ENCODE results near the gene RSPO4.

RSPO4 gene

DNA sequence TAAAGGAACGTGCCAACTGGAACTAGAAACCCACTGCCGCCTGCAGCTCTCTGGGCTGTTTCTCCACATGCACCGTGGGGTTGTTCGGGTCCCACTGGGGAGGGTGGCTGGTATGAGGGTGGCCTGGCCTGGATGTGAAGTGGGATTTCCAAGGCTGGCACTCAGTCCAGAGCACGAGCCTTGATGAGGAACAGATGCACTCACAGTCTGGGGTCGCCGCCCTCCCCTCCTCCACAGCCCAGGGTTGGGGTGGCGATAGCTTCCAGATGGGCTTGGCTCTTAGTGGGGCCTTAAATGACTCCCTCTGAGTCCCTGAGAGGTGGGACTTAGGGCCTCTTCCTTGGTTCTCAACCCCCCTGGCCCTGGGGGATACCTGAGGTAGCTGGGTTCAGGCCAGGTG, 55.3 kb downstream of the RSPO4 start:
- no peak for FAIRE-seq
- no peak for DNase-seq (ENCODE audit: extremely low spot score, insufficient read length, low read depth)

DNA sequence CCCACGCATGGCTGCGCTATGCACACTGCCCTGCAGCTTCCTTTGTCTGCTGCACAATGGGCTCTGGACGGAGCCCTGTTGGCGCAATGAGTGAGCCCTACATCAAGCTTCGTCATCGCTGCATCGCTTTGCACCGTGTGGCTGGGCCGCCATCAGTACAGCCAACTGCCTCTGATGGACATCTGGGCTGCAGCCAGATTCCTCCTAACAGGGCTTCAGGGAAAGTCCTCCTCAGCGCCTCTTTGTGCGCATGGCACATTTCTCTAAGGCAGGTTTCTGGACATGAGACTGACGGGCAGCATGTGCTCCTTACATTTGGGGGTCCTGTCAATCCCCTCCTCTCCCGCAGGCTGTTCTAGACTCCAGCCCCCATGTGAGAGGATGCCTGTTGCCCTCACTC, 56.3 kb downstream of the RSPO4 start:
- DNase-seq (ENCODE audit: extremely low spot score, insufficient read length, low read depth) (no peak), FAIRE-seq (no peak)

DNA sequence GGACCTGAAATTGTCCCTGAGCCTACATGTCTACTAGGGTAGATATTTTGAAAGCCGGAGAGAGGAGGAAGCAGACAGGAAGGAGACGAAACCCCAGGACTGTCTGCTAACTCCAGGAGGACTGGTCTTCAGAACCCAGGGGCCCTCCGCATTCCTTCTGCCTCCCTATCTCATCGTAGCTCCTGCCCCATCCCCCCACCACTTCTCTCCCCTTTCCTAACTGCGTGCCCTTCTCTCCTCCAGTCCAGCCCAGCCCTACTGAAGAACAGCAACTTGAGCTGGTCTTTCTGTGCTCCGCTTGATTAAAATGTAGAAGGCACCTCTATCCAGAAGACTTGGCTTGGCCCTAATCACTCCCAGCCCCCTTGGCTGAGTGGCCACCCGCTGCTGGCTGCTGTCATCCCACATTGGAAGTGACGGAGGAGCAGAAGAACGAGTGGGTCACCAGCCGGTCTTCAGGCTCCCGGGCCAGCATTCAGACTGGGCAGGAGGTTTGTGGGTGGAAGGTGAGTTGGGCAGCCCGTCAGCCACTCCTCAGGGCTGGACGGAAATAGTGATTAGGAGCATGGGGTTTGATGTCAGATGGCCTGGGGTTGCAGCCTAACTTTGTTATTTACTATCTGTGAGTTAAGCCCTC, 57.2 kb downstream of the RSPO4 start:
- no peak for FAIRE-seq
- no peak for DNase-seq (ENCODE audit: extremely low spot score, insufficient read length, low read depth)

DNA sequence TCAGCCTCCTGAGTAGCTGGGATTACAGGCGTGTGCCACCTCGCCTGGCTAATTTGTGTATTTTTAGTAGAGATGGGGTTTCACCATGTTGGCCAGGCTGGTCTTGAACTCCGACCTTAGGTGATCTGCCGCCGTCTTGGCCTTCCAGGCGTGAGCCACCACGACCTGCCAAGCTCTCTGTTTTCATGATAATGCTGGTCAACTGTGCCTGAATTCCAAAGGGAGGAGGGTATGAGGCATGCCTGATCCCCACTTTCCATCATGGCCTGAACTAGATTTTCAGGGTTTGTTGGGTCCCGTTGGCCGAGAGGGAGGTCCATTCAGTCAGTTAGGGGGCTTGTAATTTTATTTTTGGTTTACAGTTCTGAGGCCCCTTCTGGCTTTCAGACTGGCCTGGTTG, 58.0 kb downstream of the RSPO4 start:
- FAIRE-seq (no peak), DNase-seq (ENCODE audit: extremely low spot score, insufficient read length, low read depth) (no peak)

DNA sequence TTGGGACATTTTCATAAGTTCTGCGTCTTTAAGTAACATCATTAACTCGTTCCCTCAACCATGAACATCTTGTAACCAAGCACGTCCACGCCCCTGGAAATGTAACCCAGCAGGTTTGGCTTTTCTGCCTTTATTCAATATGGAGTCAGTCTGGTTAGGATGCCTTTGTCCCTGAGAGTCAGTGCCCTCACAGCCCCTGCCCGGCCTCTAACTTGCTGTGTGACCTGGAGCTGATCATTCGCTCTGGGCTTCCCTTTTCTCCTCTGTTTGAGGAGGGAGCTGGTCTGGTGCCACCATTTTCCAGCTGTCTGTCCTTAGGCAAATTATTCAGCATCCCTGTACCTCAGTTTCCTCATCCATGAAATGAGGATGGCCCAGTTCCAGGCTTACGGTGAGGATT, 59.5 kb downstream of the RSPO4 start:
- no peak for DNase-seq (ENCODE audit: extremely low spot score, insufficient read length, low read depth)
- FAIRE-seq: no peak

DNA sequence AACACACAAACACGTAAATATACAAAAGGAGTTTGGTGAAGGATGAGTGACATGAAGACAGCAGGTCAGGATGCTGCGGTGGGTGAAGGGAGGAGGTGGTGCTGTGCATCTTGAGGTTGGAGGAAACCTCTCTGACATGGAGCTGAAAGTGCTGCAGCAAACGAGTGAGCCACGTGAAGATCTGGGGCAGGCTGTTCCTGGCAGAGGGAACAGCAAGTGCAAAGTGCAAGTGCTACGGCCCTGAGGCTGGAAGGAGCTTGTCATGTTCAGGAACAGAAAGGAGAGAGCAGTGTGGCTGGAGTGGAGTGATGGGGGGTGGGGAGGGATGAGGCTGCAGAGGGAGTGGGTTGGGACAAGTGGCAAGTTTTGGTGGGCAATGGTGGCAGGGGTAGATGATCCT, 61.2 kb downstream of the RSPO4 start:
- no peak for DNase-seq (ENCODE audit: extremely low spot score, insufficient read length, low read depth)
- no peak for FAIRE-seq

DNA sequence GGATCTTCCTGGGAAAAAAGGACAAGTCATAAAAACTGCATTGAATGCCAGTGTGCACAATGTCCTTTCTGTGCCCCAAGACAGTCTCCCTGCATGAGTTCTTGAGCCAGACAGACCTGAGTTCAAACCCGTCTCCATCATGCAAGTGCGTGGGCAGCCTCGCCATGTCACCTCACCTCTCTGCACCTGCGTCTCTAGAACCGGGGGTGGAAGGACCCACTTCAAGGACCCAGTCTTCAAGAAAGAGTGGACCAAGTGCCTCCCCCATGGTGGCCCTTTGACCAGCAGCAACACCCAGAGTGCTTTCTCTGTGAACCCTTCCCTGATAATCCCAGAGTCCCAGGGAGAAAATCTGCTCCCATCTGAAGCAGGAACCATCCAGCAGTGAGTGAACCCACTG, 62.5 kb downstream of the RSPO4 start:
- no peak for DNase-seq (ENCODE audit: extremely low spot score, insufficient read length, low read depth)
- no peak for FAIRE-seq

DNA sequence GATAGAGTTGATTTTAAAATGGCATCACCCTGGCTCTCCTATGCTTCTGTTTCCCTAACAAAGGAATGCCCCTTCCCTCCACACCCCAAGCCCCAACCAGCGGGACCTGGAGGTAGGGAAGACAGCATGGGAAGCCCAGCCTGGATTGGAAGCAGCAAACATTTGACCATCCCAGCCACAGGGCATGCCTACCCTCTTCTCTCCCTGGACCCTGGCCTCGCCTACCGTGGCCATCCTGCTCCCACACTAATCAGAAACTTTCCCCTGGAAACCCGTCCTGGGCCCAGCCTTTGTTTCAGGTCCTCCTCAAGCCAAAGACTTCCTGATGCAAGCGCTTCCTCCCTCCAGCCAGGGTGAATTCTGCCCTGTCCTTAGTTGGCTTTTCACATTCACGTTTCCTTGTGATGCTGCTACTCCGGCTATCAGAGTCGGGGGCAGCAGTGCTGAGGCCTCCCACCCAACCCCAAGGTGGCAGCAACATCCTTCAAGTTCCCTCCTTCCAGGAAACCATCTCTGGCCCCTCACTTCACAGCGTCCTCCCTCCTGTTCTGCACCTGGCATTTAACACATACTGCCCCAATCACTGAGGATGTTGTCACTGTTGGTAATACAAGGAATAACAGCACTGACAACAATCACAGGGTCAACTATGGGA, 67.8 kb downstream of the RSPO4 start:
- no peak for DNase-seq (ENCODE audit: extremely low spot score, insufficient read length, low read depth)
- FAIRE-seq: no peak

DNA sequence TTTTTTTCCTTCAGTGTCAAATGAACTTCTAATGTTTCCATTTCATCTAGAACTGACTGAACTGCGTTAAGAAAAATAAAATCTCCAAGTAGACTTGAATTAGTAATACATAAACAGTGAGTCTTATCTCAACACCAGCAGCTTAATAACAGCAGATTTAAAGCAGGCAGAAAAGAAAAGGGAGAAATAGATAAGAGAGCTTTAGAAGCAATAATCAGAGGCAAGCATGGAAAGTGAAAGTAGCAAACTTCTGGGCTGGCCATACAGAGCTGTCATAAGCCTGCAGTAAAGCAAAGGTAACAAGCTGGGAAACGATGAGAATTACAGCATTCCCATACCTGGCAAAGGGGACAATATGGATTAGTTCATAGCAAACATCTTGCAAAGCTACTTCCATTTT, 69.1 kb downstream of the RSPO4 start:
- FAIRE-seq: no peak

DNA sequence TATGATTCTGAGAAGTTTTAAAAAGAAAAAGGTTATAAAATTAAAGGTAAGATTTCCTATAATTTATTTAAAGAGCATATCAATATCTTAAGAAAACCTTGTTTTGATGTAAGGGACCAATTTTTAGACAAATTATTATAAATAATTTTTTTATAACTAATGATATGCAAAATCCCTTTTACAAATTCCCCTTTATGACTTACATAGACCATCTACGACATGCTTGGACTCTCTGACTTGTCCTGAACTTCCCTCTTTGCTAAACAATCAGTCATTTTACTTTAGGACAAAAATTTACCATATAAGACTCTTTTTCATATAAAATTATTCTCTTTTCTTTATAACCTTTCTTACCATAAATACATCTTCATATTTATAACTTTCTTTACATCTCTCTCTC, 70.7 kb downstream of the RSPO4 start:
- DNase-seq (ENCODE audit: extremely low spot score, insufficient read length, low read depth): no peak
- FAIRE-seq: no peak

More for the DNA sequence above, 69.1 kb downstream of the RSPO4 start:
- no peak for DNase-seq (ENCODE audit: extremely low spot score, insufficient read length, low read depth)

DNA sequence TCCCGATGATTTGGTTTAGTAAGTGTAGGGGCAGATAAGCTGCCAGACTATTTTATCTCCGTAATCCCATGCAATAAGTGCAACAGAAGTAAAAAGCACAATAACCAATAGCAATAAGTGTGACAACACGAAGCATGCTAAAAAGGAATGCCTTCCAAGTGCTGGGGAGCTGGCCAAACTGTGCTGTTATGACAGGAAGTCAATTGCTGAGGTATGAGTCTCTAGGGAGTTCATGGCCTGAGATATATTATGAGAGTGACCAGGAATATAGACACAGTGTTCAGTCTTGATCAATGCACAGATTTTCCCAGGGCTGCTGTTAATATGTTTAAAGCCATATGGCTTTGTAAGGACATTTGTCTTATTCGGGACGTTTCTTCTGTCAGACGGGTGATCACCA, 75.4 kb downstream of the RSPO4 start:
- no peak for FAIRE-seq
- no peak for DNase-seq (ENCODE audit: extremely low spot score, insufficient read length, low read depth)

DNA sequence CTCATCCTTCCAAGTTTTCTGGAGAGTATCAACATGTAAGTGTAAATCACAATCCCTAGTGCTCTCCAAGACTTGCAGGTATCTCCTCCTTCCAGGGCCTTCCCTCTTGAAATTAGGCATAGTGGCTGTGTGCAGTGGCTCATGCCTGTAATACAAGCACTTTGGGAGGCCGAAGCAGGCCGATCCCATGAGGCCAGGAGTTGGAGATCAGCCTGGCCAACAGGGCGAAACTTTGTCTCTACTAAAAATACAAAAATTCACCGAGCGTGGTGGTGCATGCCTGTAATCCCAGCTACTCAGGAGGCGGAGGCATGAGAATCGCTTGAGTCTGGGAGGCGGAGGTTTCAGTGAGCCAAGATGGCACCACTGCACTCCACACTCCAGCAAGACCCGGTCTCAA, 76.6 kb downstream of the RSPO4 start:
- FAIRE-seq (no peak), DNase-seq (ENCODE audit: extremely low spot score, insufficient read length, low read depth) (no peak)

DNA sequence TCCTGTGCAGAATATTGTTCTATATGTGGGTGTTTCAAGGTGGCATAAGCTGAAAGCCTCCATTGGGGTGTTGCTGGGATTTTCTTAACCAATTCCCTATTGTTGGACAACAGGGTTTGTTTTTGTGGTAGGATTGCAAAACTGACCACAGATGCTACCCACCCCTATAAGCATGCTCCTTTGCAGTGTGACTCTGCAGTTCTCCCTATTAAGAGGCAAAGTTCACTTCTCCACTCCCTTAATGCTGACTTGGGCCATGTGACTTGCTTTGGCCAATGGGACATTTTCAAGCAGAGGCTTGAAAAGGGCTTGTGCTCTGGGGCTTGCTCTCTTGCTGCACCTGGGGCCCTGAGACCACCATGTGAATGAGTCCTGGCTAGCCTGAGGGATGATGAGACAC, 77.5 kb downstream of the RSPO4 start:
- FAIRE-seq: no peak
- no peak for DNase-seq (ENCODE audit: extremely low spot score, insufficient read length, low read depth)

DNA sequence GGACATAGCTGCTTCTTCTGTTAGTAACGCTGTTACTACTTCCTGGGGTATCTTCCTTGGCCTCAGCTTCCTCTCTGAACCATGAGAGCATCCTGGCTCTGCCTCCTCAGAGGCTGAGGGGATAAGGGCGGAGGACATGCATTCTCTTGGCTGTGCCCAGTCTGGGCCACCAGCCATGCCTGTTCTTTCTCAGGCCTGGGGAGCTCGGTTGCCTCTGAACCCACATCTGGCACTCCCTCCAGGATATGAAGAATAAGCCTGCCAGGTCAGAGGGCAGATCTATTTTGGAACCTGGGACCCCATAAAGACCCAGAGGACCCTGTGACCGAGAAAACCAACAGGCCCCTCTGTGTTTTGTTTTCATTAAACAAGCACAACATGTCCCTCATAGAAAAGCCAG, 79.3 kb downstream of the RSPO4 start:
- no peak for FAIRE-seq

DNA sequence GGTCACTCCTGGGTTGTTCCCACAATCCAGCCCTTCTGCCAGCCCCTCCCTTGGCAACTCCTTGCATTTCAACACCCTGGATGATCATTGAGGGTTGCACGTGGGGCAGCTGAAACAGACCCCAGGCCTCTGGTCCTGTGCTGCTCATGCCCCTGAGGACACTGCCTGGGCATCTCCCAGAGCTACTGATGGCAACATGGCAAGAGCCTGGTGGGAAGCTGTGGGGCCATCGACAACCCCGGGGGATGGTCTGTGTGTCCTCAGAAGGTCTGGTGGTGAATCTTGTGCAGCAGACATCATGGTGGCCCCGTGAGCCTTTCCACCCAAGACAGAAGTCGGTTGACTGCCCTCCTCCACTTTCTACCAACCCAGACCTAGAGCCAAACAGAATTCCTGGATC, 81.0 kb downstream of the RSPO4 start:
- FAIRE-seq (no peak), DNase-seq (ENCODE audit: extremely low spot score, insufficient read length, low read depth) (no peak)

More for the DNA sequence above, 79.3 kb downstream of the RSPO4 start:
- DNase-seq (ENCODE audit: extremely low spot score, insufficient read length, low read depth): no peak

DNA sequence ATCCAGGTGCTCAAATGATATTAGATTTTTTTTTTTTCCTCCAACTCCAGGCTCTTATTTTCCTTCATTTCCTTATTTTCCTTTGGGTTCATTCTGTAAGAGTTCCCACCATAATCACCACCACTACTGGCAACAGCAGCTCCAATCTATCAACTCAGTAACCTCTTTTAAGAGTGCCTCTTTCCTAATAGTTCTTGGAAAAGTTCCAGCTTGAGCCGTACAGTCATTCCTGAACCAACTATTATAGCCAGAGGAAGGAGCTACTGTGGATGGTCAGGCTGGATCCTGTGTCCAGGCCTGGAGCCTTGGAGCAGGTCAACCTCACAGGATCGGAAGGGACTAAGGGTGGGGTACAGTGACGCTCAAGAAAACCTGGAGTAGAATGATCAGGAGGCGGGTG, 81.8 kb downstream of the RSPO4 start:
- FAIRE-seq: no peak
- DNase-seq (ENCODE audit: extremely low spot score, insufficient read length, low read depth): no peak

DNA sequence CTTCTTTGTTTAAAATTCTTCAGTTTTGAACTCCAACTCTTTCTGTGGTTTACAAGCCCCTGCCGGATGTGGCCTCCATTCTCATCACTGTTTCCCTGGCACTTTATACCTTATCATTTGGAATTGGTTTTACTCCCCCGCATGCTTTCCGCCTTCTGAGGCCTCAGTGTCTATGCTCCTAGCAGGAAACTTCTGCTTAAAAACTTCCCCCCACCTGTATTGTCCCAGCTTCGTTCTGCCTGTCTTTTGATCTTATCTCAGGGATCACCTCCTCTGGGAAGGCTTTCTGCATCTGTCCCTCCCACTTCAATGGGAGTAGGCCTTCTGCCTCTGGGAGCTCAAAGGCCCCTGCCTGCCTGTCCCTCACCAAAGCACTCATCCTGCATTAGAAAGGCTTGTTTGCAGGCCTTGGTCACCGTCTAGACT, 82.6 kb downstream of the RSPO4 start:
- DNase-seq (ENCODE audit: extremely low spot score, insufficient read length, low read depth) (no peak), FAIRE-seq (no peak)

DNA sequence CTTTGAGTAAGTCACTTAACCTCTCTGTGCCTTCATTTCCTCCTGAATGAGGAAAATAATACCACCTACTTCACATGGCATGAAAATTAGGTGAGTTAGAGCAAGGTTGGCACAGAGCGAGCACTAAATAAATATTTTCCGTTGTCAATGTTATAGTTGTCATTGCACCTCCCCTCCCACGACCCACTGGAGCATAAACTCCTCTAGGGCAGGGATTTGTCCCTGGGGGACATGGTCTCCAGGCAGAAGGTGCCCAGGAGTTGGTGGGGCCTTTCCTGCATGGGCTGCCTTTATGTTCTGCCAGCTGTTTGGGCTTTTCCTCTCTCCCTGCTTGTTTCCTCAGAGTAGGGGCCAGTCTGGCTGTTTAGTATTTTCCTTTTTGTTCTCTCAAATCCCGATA, 84.7 kb downstream of the RSPO4 start:
- DNase-seq (ENCODE audit: extremely low spot score, insufficient read length, low read depth) (no peak), FAIRE-seq (no peak)

DNA sequence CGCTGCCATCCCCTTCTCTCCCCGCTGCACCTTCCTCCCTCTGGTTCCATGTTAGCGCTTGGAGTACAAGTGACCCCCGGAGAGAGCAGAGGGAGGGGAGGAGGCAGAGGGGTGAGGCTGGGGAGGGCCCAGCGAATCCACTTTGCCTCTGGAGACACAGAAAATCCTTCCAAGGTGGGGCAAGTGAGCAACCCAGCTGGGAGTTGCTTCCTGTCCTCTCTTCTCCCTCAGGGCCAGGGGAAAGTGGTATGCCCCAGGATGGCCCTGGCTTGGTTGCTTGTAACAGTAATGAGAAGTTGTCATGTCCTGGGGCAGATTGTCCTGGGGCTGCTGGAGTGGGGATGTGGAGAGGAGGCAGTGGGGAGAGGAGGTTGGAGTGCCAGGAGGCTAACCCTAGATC, 85.3 kb downstream of the RSPO4 start:
- DNase-seq (ENCODE audit: extremely low spot score, insufficient read length, low read depth) (no peak), FAIRE-seq (no peak)

DNA sequence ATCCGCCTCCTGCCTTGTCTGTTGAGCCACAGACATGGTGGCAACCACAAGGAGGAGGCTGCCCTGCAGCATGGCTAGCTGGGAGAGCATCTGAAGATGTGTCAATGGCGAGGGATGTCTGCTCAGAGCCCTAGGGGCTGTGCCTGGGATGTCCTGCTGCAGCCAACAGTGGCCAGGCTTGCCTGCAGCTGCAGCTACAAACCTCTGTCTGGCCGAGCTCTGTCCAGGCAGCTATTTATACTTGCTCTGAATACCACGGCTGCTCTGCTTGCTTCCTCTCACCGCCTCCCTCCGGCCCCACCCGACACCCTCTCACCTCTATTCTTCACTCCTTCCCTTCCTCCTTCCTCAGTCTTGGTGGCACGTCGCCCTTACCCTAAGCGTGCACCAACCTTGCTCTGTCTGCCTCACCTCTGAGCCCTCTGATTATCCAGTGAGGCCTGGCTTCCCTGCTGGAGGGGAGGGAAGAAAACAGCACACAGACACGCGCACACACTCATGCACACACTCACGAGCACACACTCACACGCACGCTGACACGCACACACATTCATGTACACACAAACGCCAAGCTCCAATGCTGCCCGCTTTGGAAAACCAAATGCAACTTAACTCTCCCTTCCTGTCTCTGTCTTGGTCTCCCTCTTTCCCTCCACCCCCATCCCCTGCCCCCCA, 85.8 kb downstream of the RSPO4 start, which contains the start of gene ANGPT4:
TSS of gene ANGPT4 (minus strand) at position 210 of the 675 bp plus-strand sequence. CDS start at position 90, 120 bp downstream.
- DNase-seq (ENCODE audit: extremely low spot score, insufficient read length, low read depth) (no peak), FAIRE-seq (no peak)

DNA sequence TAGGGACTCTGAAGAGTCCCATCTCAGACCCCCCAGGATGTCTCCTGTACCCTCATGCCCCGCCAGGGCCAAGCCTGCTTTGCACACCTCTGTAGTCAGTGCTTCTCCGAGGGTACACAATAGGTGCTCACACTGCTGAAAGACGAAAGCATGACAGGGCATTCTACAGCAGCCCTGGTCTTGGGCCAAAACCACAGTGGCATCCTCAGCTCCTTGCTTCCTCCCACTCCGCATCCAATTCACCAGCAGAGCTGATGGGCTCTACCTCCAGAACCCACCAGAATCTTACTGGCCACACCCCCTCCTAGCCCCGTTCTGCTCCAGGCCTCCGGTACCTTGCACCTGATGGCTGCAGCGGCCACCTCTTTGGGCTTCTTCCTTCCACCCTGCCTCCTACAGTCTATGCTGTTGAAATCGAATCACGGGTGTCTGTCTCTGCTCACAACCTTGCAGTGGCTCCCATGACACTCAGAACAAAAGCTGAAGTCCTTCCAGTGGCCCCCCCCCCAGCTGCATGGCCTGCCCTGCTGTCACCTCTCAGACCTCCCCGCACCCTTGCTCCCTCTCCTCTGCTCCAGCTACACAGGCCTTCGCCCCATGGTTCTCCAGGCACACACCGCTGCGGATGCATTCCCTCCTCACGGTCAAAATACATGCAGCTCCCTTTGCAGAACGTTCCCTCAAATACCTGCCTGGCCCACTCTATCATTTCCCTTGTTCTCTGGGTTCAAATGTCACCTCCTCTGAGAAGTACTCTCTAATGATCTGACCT, 87.2 kb downstream of the RSPO4 start:
- FAIRE-seq (no peak), DNase-seq (ENCODE audit: extremely low spot score, insufficient read length, low read depth) (no peak)
